Mucosa of descending colon (tissue), 3 donors: ENCODE data around the gene EPHA8. TPM values are rescaled to one million over a fixed set of nuclear protein-coding genes. Genes with fewer than 3 reads are reported as not detected.

ENCODE experiments used
- ATAC-seq: fragments of 200-7000 bp; cut with Tn5 transposase; one replicate; pipeline ENCODE4 v1.9.1; 2020; ENCODE audit warnings: mild to moderate bottlenecking, moderate library complexity
- DNase-seq, 3 donors: peaks; one replicate each; pipeline ENCODE4 v3.0.0-alpha.2; 2020
- H3K36me3 ChIP-seq: fragments of 200-600 bp; one replicate; pipeline ENCODE4 v1.8.0; 2021; ENCODE audit warnings: low read depth, mild to moderate bottlenecking
- H3K4me1 ChIP-seq: fragments of 200-600 bp; one replicate; pipeline ENCODE4 v1.8.0; 2021; ENCODE audit warnings: low read depth, mild to moderate bottlenecking
- H3K4me3 ChIP-seq: fragments of 200-600 bp; one replicate; pipeline ENCODE4 v1.8.0; 2021; ENCODE audit warnings: mild to moderate bottlenecking
- H3K9me3 ChIP-seq: fragments of 200-600 bp; one replicate; pipeline ENCODE4 v1.8.0; 2021; ENCODE audit warnings: mild to moderate bottlenecking
- CTCF ChIP-seq: fragments of 200-600 bp; IDR thresholded peaks from one replicate; pipeline ENCODE4 v1.8.0; 2022; ENCODE audit warnings: antibody characterized with exemption, mild to moderate bottlenecking
- intact Hi-C, 2 donors: fragments of 100-400 bp; cut with DNase I in 1 of 2; cut with micrococcal nuclease in 1 of 2; formaldehyde crosslinking; loops; one replicate each; pipeline versions ENCODE4 v1.11.0 to v1.11.1; 2022; cut with DNase I, micrococcal nuclease
- total RNA-seq, 3 donors: library from RNA; stranded (reverse); fragmentation: NEBNext Ultra II Directional in 2 of 3; extraction: Animal tissue kit (Norgen Biotek cat#: 25700) in 2 of 3; gene quantifications; one replicate each; pipeline versions ENCODE4 v1.2.1 to v1.2.4, GENCODE V29; 2021 to 2023
- donor health status: DM: no; HTN: no; CAD: no; lungs with moderate emphysema.
- donor health status: DM: no; HTN: no; CAD: no.
- donor health status: DM: no; HTN: yes; CAD: no.

Gene EPHA8
- total RNA-seq, 3 donors from 2014 or later = not detected

GRCh38 chr1:22573237-22573636 is 9.9 kb downstream of the EPHA8 start:
- H3K9me3 ChIP-seq = no peaks in the 10 kb centered on the region
- H3K4me1 ChIP-seq = no peaks in the 10 kb centered on the region
- ATAC-seq (no peak), DNase-seq (no peak)
- no peak for TF ChIP-seq CTCF
- intact Hi-C loops = no loop called here
- H3K36me3 ChIP-seq = no peaks in the 10 kb centered on the region
- H3K4me3 ChIP-seq = no peak overlapping the region

DNA sequence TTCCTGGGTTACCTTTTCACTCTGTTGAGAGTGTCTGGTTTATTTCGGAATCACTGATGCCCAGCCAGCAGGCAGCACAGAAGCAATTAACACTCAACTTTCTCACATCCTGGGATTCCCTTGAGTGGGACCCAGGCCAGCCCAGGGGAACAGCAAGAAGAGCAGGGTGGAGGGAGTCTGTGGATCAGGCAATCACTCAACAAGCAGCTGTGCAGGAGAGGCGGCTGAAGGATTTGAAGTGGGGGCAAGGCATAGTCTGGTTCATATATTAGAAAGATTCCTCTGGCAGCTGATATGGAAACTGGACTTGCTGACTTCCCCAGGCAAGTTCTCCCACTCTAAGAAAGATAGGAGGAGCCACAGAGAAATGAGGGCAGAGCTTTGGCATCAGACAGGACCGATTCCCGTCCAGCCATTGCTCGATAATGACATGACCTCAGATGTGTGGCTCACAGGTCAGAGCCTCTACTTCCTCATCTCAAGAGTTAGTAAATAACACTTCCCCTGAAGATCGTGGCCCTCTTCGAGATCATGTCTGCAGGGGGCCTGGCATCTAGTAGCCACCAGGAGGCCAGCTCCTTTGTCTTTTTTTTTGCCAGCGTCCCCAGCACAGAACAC is 12.4 kb downstream of the EPHA8 start:
- Histone ChIP-seq H3K4me1 (no peaks in the 10 kb centered on the region), H3K36me3 (no peaks in the 10 kb centered on the region)
- intact Hi-C loops = no loop called here

DNA sequence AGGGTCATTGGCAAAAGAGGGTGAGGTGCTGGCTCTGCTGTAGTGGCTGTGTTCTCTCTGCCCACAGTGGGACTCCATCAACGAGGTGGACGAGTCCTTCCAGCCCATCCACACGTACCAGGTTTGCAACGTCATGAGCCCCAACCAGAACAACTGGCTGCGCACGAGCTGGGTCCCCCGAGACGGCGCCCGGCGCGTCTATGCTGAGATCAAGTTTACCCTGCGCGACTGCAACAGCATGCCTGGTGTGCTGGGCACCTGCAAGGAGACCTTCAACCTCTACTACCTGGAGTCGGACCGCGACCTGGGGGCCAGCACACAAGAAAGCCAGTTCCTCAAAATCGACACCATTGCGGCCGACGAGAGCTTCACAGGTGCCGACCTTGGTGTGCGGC is 12.9 kb downstream of the EPHA8 start:
- no peak for DNase-seq
- H3K4me1 ChIP-seq = no peaks in the 10 kb centered on the region
- TF ChIP-seq CTCF = no peak
- H3K9me3 ChIP-seq = no peaks in the 10 kb centered on the region
- H3K36me3 ChIP-seq = no peaks in the 10 kb centered on the region
- no peak overlapping the region for H3K4me3 ChIP-seq
- intact Hi-C loops = no loop called here
- ATAC-seq = no peak

More for the DNA sequence above, 12.4 kb downstream of the EPHA8 start:
- no peak for DNase-seq
- Histone ChIP-seq H3K4me3 (no peak overlapping the region), H3K9me3 (no peaks in the 10 kb centered on the region)
- ATAC-seq = no peak
- TF ChIP-seq CTCF = no peak

- intact Hi-C loops = no loop called here
- Histone ChIP-seq H3K4me1 (no peaks in the 10 kb centered on the region), H3K9me3 (no peaks in the 10 kb centered on the region), H3K4me3 (no peak overlapping the region), H3K36me3 (no peaks in the 10 kb centered on the region)
- ATAC-seq (no peak), DNase-seq (no peak)
- no peak for TF ChIP-seq CTCF
Measured at GRCh38 chr1:22576617-22577016, 13.3 kb downstream of the EPHA8 start.

DNA sequence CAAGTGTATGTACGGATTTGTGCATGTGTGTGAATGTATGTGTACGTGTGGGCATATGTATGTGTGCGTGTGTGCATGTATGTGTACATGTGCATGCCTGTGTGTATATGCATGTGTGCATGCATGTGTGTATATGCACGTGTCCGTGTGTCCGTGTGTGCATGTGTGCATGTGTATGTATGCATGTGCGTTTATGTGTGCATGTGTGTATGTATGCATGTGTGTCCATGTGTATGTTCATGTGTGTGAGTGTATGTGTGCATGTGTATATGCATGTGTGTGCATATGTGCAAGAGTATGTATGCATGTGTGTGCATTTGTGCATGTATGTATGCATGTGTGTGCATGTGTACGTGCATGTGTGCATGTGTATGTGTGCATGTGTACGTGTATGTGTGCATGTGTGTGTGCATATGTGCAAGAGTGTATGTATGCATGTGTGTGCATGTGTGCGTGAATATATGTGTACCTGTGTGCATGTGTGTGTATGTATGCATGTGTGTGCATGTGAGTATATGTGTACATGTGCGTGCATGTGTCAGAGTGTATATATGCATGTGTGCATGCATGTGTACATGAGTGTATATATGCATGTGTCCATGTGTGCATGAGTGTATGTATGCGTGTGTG is 15.6 kb downstream of the EPHA8 start:
- H3K9me3 ChIP-seq = no peaks in the 10 kb centered on the region
- no peak for TF ChIP-seq CTCF
- intact Hi-C loops = no loop called here
- H3K36me3 ChIP-seq = no peaks in the 10 kb centered on the region
- no peak for ATAC-seq
- H3K4me1 ChIP-seq = no peaks in the 10 kb centered on the region
- H3K4me3 ChIP-seq = no peak overlapping the region
- no peak for DNase-seq
